Breast epithelium (tissue), 3 donors: ENCODE results near the gene LAMC1.

ENCODE experiments used
- CTCF ChIP-seq, 3 donors: fragments of 450-650 bp; IDR thresholded peaks; one replicate each; pipeline ENCODE4 v1.5.1; 2016 to 2017; ENCODE audit warnings: antibody characterized with exemption in 3 of 3, mild to moderate bottlenecking in 3 of 3, moderate library complexity in 3 of 3
- POLR2A ChIP-seq: fragments of 450-650 bp; IDR thresholded peaks from one replicate; pipeline ENCODE4 v1.6.1; 2016; ENCODE audit warnings: antibody characterized with exemption, mild to moderate bottlenecking, moderate library complexity

GRCh38 chr1:183038333-183038866 is 15.2 kb downstream of the LAMC1 start:
- TF ChIP-seq CTCF (IDR thresholded peaks at IDR 0.05) (no peak), POLR2A (no peak)
